Left colon (tissue), 2 donors: ENCODE measurements around the gene LRRTM3. TPM values are rescaled to one million over a fixed set of nuclear protein-coding genes. Genes with fewer than 3 reads are reported as not detected.

Experiments used
- ATAC-seq: fragments of 200-7000 bp; cut with Tn5 transposase; one replicate; pipeline ENCODE4 v1.9.1; 2020; ENCODE audit warnings: mild to moderate bottlenecking, moderate library complexity
- DNase-seq, 2 donors: peaks; one replicate each; pipeline ENCODE4 v3.0.0-alpha.2; 2020
- intact Hi-C, 2 donors: fragments of 100-400 bp; cut with DNase I in 1 of 2; cut with micrococcal nuclease in 1 of 2; formaldehyde crosslinking; loops; one replicate each; pipeline versions ENCODE4 v1.11.2 to v1.14.0; 2022; cut with DNase I, micrococcal nuclease
- long read RNA-seq: library from polyadenylated mRNA; unstranded; transcript quantifications from one replicate; pipeline ENCODE4 v2.0.0, GENCODE V29; 2021
- total RNA-seq, 2 donors: library from RNA; stranded (reverse); fragmentation: NEBNext Ultra II Directional; extraction: Animal tissue kit (Norgen Biotek cat#: 25700); gene quantifications; one replicate each; pipeline ENCODE4 v1.2.1, GENCODE V29; 2021
- donor health status: DM: no; HTN: no; CAD: no.
- donor health status: DM: yes; HTN: yes; CAD: no.

The LRRTM3 gene
- not detected for total RNA-seq
- long read RNA-seq, result 0 reads

DNA sequence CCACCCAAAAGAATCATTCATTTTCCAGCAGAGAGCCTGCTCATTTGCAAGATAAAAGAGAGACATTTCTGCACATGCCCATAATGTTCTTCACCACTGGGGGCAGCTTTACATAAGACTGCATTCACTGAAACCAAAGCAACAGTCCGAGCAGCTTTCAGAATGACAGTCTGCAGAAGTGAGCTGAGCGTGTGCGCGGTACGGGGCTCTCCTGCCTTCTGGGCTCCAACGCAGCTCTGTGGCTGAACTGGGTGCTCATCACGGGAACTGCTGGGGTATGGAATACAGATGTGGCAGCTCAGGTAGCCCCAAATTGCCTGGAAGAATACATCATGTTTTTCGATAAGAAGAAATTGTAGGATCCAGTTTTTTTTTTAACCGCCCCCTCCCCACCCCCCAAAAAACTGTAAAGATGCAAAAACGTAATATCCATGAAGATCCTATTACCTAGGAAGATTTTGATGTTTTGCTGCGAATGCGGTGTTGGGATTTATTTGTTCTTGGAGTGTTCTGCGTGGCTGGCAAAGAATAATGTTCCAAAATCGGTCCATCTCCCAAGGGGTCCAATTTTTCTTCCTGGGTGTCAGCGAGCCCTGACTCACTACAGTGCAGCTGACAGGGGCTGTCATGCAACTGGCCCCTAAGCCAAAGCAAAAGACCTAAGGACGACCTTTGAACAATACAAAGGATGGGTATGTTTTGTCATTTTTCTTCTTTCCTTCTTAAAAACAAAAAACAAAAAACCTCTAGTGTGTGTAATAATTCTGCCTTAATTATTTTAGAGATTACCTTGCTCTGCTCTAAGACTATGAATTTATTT, at the start of gene LRRTM3:
Gene LRRTM3, plus strand, starts transcription at position 141 of the 820 bp plus-strand sequence.
- peak; percentile 99 for ATAC-seq
- intact Hi-C loops, result no loop called here

DNA sequence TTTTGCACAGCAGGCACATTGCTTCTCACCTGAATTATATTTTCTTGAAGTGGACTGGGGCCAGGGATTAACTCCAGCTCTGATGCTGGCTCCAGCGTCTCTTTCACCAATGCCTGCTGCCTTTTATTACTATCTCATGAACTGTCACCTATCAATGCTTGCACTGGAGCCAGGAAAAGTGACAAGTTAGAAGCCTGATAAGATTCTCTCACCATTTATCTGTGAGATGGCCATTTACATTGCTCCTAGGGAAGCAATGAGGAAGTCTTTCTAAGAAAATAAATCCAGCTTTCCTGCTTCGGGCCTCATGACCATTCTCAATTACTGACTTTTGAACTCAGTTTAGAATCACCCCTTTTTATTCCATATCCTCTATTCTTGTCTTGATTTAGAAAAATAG, 48.5 kb upstream of the LRRTM3 start:
- DNase-seq (peak in 1 of 2 donors; percentile 6), ATAC-seq (peak; percentile 98)
- intact Hi-C loops, result no loop called here

More for the DNA sequence above, at the start of gene LRRTM3:
- peak; percentile 19 to 25 for DNase-seq

DNA sequence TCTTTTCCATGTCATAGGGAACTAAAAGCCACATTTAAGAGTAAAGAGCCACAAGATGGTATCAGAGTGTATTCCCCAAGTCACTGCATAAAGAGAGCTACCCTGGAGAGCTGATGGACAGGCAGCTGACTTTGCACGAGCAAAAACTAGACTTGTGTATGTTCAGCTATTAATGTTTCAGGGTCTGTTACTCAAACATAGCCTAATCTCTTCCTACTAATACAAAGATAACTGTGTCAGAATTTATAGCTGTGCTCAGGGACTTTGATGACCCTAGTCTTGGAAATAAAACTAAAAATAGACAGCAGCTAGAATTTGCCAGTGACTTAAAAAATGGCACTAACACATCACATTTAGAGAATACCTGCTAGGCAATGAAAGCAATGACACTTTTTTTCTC, 45.5 kb upstream of the LRRTM3 start:
- ATAC-seq (no peak), DNase-seq (no peak)
- intact Hi-C loops, result no loop called here

DNA sequence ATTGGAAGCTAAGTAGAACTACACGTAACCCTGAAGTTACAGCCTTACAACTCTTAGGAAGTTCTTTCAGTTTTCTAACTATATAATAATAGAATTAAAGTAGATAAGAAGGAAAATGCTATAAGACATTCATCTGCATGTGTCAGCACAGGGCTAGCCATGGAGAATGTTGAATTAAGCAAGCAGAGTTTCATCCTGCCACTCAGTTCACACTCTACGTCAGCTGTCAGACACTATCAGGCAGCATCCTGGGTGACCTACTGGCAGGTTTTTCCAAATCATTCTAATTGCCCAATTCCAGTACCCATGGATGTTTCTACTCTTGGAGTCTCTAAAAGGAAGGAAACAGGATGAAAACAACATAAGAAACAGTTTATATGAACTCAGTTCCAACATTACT, 45.0 kb upstream of the LRRTM3 start:
- DNase-seq (no peak), ATAC-seq (no peak)
- intact Hi-C loops, result no loop called here

DNA sequence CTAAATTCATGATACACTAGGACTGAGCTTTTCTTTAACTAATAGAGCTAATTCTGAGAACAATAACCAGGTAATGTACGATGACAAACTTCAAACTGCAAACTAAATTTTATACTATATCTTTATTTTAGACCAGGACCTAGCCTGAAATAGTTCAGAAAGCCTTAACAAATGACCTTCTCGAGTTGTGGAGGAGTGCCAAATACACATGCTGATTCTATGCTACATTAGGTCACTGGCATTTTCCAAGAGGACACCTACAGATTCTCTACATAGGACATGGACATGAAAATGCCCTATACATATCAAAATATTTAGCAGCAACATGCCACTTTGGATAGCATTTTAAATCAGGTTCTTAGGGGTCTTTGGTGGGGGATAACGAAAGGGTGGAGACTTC, 44.0 kb upstream of the LRRTM3 start:
- intact Hi-C loops, result no loop called here
- ATAC-seq, result no peak
- DNase-seq, result no peak

DNA sequence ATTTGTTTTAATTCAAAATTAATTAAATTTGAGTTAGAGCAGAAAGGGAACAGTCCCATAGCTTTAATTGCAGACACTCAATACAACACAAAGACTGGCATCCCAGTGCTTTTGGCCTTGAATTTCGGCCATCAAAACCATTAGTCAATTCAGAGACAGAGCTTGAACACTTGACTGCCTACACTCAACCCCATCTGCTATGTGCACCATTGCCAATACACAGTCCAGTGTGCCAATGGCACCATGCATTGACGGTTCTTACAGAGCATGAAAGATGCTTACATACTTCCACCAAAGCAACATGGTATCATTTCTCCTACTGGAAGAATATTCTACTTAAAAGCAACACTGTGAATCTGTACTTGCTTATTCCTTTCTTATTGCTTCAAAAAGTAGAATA, 43.6 kb upstream of the LRRTM3 start:
- ATAC-seq (no peak), DNase-seq (no peak)
- intact Hi-C loops, result no loop called here

DNA sequence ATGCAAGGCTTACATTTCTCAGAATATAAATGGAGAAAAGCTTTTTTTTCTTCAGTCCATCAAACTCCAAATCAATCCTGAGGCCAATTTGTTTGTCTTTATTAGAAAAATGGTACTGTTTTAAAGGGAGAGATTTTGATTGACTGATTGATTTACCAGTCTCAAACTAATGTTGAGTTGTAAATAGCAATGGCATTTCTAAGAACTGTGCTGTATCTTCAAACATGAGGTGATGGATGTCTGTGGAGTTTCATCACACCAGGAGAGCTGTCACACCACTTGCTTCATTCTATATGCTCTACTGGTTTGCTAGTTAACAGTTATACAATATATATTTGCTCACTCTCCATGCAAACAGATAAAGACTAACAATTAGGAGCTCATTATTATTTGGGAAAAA, 39.0 kb upstream of the LRRTM3 start:
- DNase-seq (no peak), ATAC-seq (no peak)
- intact Hi-C loops, result no loop called here

DNA sequence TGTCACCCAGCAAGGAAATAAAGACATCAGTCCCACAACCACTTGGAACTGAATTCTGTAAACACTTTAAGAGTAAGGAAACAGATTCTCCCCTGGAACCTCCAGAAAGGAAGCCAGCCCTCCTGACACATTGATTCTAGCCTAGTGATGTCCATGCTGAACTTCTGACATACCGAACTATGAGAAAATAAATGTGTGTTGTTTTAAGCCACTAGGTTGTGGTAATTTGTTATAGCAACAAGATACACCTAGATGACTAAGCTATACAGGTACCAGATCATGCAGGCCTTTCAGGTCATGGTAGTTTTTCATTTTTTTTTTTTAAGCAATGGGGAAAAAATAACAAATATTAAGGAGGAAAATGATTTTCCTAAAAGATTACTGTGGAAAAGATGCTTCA, 37.6 kb upstream of the LRRTM3 start:
- intact Hi-C loops, result no loop called here
- DNase-seq (no peak), ATAC-seq (no peak)

DNA sequence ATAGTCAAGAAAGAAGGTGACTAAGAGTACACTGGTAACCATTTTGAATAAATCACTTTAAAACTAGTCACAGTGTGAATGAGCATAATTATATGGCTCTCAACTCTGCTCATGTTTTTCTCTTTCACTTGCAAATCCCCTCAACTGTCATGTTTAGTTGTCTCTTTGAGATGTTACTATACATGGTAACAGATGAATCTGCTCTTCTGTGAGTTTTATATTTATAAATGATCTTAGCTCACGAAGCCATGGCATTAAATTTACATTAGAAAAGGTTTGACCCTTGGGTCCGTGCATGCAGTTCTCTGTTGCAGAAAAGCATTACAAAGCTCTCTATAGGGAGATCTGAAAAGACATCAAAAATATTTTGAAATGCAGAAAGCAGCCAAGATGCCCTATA, 33.0 kb upstream of the LRRTM3 start:
- intact Hi-C loops, result no loop called here
- DNase-seq (no peak), ATAC-seq (no peak)

DNA sequence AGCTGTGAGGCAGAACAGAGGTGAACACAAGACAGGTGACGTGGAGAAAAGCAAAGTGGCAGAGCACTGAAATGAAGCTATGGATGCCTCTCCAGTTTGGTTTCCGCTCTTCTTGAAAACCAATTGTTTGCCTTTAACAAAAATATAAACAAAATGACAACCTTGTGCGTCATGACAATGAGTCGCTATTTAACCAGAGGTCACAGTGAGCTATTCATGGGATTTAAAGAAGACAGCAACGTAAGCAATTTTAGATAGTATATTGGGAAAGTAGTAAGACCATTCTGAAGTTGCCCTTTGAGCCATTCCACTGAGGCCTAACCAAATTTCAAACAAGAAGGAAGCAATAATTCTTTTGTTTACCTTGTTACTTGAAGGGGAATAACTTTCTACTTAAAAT, 15.2 kb upstream of the LRRTM3 start:
- intact Hi-C loops, result no loop called here
- ATAC-seq, result no peak
- no peak for DNase-seq

DNA sequence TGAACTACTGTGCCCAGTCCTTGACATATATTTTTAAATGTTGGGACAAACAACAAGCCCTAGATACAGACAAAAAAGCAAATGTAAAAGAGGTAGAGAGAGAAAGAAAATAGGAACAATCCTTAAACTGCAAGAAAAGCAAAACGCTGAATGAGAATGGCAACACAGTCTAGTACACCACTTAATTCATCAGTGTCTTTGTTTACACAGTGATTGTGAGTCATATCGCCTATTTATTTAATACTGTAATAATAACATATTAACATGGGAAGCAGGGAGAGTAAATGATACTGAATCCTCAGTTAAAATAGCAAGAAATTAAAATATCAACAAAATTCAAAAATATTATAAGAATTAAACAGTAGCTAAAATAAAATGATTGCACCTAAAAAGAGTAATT, 9.8 kb upstream of the LRRTM3 start:
- ATAC-seq, result no peak
- DNase-seq, result no peak
- intact Hi-C loops, result no loop called here

DNA sequence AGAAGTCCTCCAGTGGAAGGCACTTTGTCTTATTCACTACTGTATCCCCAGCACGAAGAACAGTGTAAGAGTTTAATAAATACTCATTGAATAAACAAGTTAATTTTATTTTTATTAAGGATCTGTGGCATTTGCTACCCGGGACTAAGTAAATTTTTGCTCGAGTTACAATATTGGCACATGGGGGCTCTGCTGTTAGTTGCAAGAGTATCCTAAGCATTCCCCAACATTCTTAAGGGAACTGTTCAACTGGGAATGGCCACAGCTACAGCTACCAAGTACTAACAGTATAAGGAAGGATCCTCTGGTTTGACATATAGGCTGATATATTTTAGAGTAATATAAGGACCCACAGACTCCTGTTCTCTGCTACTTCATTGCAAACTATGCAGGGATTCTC, 8.7 kb upstream of the LRRTM3 start:
- no peak for ATAC-seq
- DNase-seq, result no peak
- intact Hi-C loops, result no loop called here

DNA sequence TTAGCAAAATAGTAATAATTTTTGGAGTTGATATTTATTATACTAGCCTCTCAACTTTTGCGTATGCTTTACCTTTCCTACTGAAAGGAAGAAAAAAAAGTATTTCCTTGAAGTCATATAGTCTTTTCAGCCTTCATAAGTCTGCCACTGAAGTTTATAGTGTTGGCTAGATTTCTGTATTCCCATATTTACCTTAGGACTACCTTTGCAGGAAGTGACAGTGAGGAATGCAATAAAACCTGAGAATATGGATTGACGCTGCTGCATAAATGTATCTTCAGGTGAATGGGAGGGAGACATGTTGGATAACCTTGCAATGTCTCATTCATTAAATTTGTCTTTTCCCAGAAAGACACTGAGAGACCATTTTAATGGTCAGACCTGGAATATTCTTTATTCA, 6.6 kb upstream of the LRRTM3 start:
- intact Hi-C loops, result no loop called here
- DNase-seq, result no peak

DNA sequence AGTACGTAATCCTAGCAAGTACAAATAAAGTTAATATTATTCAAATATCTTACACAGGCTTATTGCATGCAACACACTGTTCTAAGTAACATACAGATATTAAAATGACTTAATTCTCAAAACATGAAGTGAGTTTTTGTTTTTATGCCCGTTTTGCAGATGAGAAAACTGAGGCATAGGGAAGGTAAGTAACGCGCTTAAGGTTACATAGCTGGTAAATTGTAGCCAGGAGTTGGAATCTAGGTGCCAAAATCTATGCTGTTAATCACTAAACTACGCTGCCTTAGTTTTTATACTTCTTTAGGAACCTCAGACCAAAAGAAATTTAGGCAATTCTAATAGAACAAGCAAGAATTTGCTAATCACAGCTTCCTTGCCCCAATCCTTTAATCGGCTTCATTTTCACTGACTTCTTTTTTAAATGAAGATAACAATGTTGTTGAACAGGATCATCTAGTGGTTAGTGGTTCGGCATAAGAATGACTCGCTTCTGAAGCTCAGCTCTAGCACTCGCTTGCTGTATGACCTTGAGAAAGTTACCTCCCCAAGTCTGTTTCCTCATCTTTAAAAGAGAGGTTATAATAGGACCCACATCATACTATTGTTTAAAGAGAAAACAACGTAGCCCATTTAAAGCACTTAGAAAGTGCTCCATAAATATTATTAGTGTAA, 1.0 kb upstream of the LRRTM3 start:
- intact Hi-C loops, result no loop called here
- ATAC-seq (no peak), DNase-seq (no peak)

More for the DNA sequence above, 6.6 kb upstream of the LRRTM3 start:
- peak; percentile 93 for ATAC-seq

DNA sequence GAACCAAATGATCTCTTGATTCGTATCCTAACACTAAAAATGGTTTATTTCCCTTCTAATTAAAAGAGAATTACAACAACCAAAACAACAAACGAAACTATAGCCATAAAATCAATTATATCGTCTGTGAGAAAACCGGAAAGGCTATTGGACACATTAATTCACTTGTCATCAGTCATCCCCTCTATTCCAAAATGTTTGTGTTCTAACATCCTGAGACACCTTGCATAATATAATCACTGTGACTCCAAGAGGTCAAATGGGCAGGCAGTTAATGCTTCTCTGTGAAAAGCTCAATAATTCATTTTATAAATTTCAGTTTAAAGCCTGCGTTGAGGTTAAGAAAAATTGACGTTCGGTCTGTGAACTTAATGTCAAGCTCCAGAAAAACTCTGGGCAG, 463 bp upstream of the LRRTM3 start:
- intact Hi-C loops, result no loop called here
- no peak for DNase-seq
- no peak for ATAC-seq

DNA sequence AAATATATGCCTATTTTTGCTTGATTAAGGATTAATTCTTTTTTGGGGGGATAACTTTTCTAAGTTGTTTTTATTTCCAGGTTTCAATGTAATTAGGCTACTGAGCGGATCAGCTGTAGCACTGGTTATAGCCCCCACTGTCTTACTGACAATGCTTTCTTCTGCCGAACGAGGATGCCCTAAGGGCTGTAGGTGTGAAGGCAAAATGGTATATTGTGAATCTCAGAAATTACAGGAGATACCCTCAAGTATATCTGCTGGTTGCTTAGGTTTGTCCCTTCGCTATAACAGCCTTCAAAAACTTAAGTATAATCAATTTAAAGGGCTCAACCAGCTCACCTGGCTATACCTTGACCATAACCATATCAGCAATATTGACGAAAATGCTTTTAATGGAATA, 1.0 kb downstream of the LRRTM3 start:
- DNase-seq (no peak), ATAC-seq (no peak)
- intact Hi-C loops, result no loop called here

DNA sequence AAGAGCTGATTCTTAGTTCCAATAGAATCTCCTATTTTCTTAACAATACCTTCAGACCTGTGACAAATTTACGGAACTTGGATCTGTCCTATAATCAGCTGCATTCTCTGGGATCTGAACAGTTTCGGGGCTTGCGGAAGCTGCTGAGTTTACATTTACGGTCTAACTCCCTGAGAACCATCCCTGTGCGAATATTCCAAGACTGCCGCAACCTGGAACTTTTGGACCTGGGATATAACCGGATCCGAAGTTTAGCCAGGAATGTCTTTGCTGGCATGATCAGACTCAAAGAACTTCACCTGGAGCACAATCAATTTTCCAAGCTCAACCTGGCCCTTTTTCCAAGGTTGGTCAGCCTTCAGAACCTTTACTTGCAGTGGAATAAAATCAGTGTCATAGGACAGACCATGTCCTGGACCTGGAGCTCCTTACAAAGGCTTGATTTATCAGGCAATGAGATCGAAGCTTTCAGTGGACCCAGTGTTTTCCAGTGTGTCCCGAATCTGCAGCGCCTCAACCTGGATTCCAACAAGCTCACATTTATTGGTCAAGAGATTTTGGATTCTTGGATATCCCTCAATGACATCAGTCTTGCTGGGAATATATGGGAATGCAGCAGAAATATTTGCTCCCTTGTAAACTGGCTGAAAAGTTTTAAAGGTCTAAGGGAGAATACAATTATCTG, 1.6 kb downstream of the LRRTM3 start:
- ATAC-seq, result no peak
- intact Hi-C loops, result no loop called here
- DNase-seq, result no peak

DNA sequence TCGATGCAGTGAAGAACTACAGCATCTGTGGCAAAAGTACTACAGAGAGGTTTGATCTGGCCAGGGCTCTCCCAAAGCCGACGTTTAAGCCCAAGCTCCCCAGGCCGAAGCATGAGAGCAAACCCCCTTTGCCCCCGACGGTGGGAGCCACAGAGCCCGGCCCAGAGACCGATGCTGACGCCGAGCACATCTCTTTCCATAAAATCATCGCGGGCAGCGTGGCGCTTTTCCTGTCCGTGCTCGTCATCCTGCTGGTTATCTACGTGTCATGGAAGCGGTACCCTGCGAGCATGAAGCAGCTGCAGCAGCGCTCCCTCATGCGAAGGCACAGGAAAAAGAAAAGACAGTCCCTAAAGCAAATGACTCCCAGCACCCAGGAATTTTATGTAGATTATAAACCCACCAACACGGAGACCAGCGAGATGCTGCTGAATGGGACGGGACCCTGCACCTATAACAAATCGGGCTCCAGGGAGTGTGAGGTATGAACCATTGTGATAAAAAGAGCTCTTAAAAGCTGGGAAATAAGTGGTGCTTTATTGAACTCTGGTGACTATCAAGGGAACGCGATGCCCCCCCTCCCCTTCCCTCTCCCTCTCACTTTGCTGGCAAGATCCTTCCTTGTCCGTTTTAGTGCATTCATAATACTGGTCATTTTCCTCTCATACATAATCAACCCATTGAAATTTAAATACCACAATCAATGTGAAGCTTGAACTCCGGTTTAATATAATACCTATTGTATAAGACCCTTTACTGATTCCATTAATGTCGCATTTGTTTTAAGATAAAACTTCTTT, 2.3 kb downstream of the LRRTM3 start:
- DNase-seq (no peak), ATAC-seq (no peak)
- intact Hi-C loops, result no loop called here

DNA sequence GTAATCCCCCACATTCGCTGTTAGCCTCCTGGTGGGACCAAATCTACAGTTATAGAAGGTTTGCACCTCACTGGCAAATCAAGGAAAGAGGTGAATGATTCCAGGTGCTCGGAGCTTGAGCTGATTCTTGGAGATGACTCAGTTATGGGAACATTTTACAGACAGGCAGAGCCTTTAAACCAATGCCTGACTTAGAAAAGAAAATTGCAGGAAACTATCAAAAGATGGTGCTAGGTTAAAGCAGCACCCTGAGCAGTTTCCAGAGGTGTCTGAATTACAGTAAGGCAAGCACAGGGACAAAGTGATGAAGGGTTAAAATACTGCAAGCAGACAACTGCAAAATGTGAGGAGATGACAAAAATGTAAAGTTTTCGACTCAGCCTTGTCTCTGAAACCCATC, 2.9 kb downstream of the LRRTM3 start:
- DNase-seq (no peak), ATAC-seq (no peak)
- intact Hi-C loops, result no loop called here
